AG04450 (cell line): ENCODE measurements around the gene ZNHIT6. TPM values are rescaled to one million over a fixed set of nuclear protein-coding genes. Genes with fewer than 3 reads are reported as not detected.

ENCODE experiments used
- CTCF ChIA-PET: fragments of 300-600, 350-600 bp; formaldehyde crosslinking; extraction: SDS; loops from one replicate; lab custom pipeline; 2022; ENCODE audit warnings: antibody characterized with exemption, inconsistent platforms; lab: Charles Lee
- POLR2A ChIA-PET: fragments of 350-600 bp; formaldehyde crosslinking; extraction: SDS; loops from one replicate; lab custom pipeline; 2021; ENCODE audit warnings: antibody characterized with exemption, inconsistent platforms; lab: Yijun Ruan, JAX
- DNase-seq: peaks from one replicate; pipeline ENCODE4 v3.0.0-alpha.2; 2011; ENCODE audit warnings: low read depth, low spot score
- H3K27ac ChIP-seq: one replicate; pipeline ENCODE4 v1.5.1; 2012; ENCODE audit warnings: low read depth, low read length, control low read depth
- H3K27me3 ChIP-seq: one replicate; pipeline ENCODE4 v1.6.0; 2012; ENCODE audit warnings: low read length; ENCODE audit not compliant: control insufficient read depth, insufficient read depth
- H3K4me3 ChIP-seq: 2 replicates; pipeline ENCODE4 v1.5.1; 2011; ENCODE audit warnings: mild to moderate bottlenecking, low read depth, low read length, control low read depth
- H3K9me3 ChIP-seq: 2 replicates; pipeline ENCODE4 v1.5.1; 2012; ENCODE audit warnings: low read length; ENCODE audit not compliant: control insufficient read depth, insufficient read depth
- polyA plus RNA-seq: library from polyadenylated mRNA; depleted of rRNA; stranded (reverse); fragments of >200 nt; gene quantifications from 2 replicates; pipeline ENCODE4 v1.2.3, GENCODE V29; 2011
- TF ChIP-seq, protein P1 (sequence below): IDR thresholded peaks from 2 replicates; pipeline ENCODE4 v1.5.1; 2011; ENCODE audit warnings: low read depth, low read length, control low read depth, inconsistent platforms

ZNHIT6 gene
- polyA plus RNA-seq, 1 experiment: 19.2 TPM

DNA sequence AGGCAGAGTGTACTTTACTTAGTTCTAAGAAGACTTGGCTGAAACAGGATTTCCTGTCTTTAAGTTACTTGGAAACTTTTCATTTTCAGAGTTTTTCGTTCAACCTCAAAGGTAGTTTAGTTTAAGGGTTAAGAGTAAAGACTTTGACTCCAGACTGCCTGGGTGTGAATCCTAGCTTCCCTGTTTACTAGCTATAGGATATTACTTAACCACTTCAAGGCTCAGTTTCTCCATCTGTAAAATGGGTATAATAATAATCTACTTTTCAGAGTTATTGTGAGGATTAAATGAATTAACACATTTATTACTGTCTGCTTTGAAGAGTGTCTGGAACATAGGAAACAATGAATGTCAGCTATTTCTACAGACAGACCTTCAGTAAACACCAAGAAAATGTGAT is 30.0 kb downstream of the ZNHIT6 start:
- CTCF ChIA-PET: interaction anchor here (1.0 kb wide), 1 partner anchor 65 kb away, joined by 6 read pairs; no protein-coding TSS in a partner anchor
- DNase-seq: no peak
- POLR2A ChIA-PET: no interaction called here
- Histone ChIP-seq H3K27ac (no peak overlapping the region), H3K9me3 (no peaks in the 10 kb centered on the region), H3K4me3 (no peak overlapping the region), H3K27me3 (no peaks in the 10 kb centered on the region)
- TF ChIP-seq, protein P1, sequence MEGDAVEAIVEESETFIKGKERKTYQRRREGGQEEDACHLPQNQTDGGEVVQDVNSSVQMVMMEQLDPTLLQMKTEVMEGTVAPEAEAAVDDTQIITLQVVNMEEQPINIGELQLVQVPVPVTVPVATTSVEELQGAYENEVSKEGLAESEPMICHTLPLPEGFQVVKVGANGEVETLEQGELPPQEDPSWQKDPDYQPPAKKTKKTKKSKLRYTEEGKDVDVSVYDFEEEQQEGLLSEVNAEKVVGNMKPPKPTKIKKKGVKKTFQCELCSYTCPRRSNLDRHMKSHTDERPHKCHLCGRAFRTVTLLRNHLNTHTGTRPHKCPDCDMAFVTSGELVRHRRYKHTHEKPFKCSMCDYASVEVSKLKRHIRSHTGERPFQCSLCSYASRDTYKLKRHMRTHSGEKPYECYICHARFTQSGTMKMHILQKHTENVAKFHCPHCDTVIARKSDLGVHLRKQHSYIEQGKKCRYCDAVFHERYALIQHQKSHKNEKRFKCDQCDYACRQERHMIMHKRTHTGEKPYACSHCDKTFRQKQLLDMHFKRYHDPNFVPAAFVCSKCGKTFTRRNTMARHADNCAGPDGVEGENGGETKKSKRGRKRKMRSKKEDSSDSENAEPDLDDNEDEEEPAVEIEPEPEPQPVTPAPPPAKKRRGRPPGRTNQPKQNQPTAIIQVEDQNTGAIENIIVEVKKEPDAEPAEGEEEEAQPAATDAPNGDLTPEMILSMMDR: no peak

DNA sequence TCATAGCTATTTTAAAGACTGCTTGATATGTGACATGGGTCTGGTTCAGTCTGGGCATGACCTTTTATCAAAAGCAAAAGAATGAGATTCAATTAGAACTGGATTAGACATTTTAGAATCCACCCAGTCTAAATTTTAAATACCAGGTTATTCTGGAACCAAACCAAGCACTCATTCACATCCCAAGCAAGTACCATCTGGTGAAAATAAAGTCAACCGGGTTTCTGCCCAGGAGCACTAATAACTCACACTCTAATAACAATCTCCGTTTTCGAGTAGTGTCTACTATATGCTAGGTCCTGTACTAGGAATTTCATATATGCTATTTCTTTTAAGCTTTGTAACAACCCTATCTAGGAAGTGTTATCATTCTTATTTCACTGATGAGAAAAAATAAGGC is 30.6 kb downstream of the ZNHIT6 start:
- no peaks in the 10 kb centered on the region for H3K9me3 ChIP-seq
- no peak overlapping the region for H3K27ac ChIP-seq
- TF ChIP-seq, protein P1: no peak
- POLR2A ChIA-PET: no interaction called here
- DNase-seq: no peak
- CTCF ChIA-PET: interaction anchor here (1.0 kb wide), 1 partner anchor 369 kb away, joined by 4 read pairs; no protein-coding TSS in a partner anchor
- H3K27me3 ChIP-seq: no peaks in the 10 kb centered on the region
- H3K4me3 ChIP-seq: no peak overlapping the region

GRCh38 chr1:85672031-85672660 is 36.1 kb downstream of the ZNHIT6 start:
- Histone ChIP-seq H3K9me3 (no peaks in the 10 kb centered on the region), H3K27me3 (no peaks in the 10 kb centered on the region), H3K27ac (no peak overlapping the region), H3K4me3 (no peak overlapping the region)
- CTCF ChIA-PET: no interaction called here
- POLR2A ChIA-PET: no interaction called here
- no peak for DNase-seq
- TF ChIP-seq, protein P1: no peak

DNA sequence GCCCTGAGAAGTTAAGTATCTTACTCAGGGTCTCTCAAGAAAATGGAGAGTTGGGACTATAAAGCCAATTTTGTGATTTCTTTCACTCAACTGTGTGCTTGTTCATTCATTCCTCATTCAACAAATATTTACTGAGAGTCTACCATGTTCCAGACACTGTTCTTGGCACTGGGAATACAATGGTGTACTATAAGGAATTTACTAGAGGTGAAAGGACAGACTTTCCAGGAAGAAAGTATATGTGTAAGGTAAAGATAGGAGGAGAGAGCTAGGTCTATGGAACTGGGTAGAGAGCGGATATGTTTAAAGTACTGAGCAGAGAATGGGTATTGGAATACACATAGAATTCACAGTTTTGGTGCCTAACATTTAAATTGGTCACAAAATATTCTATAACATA is 42.3 kb downstream of the ZNHIT6 start:
- Histone ChIP-seq H3K27me3 (no peaks in the 10 kb centered on the region), H3K4me3 (no peak overlapping the region), H3K9me3 (no peaks in the 10 kb centered on the region), H3K27ac (no peak overlapping the region)
- ChIA-PET CTCF (no interaction called here), POLR2A (no interaction called here)
- TF ChIP-seq, protein P1: no peak
- DNase-seq: no peak

DNA sequence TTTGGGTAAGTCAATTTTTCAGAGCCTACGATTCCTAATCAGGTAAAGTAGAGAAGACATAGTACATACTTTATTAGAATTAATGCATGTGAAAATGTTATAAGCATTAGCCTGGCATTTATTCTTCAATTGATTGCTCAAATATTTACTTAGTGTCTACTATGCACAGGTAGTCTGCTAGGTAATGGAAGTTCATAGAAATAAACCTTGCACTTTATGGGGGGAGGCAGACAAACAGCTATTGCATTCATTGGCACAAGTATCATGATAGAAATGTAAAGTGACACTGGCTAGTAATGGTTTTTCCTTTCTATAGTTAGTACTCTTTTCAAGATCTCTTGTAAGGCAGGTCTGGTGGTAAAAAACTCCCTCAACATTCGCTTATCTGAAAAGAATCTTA is 44.9 kb downstream of the ZNHIT6 start:
- TF ChIP-seq, protein P1: no peak
- ChIA-PET CTCF (interaction anchor here (0.8 to 1.3 kb wide), 4 partner anchors 29 to 355 kb away, joined by 3 to 4 read pairs (median 3); no protein-coding TSS in a partner anchor), POLR2A (no interaction called here)
- Histone ChIP-seq H3K4me3 (no peak overlapping the region), H3K27ac (no peak overlapping the region), H3K9me3 (no peaks in the 10 kb centered on the region), H3K27me3 (no peaks in the 10 kb centered on the region)
- no peak for DNase-seq
